Activated CD4-positive, alpha-beta T cell treated with anti-CD3 and anti-CD28 coated beads, Interleukin-2, amount 50 U/mL, for 48 hours (primary cell): ENCODE measurements around the gene MAP1LC3B.

Experiments used
- DNase-seq, 2 experiments: peaks; one replicate each; pipeline ENCODE4 v3.0.0-alpha.2; 2020

Gene MAP1LC3B

DNA sequence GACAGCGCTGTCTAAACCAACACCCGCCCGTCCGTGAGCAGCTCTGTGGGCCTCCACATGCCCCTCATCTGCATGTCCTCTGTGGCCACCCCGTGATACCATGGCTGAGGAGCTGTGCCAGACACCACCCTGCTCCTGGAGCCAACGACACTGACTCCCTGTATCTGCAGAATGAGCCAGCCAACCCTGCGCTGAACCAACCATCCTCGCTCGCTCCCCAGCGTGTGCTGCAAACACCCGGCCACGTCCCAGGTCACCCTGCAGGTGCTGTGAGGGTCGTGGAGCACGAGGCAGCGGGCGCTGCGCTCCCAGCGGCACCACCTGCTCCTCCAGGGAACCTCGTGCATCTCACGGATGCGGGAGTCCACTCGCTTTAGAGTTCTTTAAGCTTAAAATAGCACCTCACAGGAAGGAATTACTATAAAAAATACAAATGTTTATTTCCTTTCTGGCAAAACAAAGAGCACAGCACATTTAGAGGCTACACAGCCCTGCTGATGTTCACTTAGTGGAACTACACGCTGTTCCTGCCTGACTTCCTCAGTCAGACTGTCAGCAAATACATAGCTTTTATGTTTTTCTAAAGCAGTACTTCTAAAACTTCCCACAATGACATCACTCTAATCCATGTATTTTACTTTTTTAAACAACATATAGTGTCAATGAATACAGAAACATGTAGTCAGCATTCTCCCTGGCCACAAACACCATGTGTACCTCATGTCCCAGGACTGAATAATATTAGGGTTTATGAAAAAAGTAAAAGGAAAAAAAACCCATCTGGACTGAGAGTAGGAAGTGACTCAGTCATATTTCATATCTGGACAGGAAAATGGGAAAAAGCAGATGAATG lies 43.5 kb downstream of the MAP1LC3B start:
- DNase-seq, result no peak

DNA sequence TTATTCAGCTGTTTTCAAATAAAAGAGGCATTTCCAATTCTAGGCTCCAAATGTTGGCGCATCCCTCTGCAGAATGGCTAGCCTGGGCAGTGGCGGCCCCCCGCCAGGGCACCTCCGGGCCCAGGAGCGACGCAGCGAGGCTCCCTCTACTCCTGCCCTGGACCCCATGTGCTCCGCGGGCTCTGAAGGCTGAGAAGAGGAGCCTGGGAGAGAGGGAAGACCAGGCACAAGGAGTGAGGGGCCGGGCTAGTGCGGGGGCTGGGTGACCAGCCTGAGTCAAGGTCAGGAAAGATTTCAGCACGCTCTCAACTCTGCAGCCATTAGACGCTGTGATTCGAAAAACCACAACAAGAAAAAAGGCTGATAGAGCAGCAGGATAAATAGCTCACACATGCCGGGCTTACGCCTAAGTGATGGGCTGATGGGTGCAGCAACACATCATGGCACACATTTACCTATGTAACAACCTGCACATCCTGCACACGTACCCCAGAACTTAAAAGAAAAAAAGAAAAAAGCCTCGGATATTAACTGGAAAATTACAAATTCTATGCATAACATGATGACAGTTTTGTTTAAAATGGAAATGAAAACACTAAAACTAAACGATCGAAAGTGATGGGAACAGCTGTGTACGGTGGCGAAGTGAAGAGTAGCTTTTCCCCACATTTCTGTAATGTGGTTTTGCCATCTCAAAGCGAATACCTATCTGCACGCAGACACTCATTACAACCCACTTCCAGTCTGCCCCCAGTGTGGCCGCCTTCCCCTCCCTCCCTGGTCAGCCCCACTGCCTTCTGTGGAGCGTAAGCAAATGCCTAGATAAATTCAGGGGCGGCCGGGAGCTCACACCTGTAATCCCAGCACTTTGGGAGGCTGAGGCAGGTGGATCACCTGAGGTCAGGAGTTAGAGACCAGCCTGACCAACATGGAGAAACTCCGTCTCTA lies 44.4 kb downstream of the MAP1LC3B start:
- DNase-seq, result peak; percentile 47 to 63

DNA sequence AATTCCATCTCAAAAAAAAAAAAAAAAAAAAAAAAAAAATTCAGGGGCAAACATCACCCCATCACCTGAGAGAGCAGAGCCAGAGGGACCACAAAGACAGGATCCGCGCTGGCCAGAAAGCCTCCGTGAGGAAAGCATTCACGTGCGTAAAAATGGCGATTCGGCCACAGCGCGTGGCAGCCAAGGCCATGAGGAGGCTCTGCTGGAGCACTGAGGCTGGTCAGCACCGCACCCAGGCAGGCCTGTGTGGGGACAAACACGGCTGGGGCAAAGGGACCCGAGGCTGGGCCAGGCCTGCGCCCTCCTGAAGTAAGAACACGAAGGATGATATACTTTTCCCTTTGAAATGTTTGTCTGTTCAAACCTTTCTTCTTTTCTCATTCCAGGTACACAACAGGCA lies 45.2 kb downstream of the MAP1LC3B start:
- DNase-seq, result no peak

DNA sequence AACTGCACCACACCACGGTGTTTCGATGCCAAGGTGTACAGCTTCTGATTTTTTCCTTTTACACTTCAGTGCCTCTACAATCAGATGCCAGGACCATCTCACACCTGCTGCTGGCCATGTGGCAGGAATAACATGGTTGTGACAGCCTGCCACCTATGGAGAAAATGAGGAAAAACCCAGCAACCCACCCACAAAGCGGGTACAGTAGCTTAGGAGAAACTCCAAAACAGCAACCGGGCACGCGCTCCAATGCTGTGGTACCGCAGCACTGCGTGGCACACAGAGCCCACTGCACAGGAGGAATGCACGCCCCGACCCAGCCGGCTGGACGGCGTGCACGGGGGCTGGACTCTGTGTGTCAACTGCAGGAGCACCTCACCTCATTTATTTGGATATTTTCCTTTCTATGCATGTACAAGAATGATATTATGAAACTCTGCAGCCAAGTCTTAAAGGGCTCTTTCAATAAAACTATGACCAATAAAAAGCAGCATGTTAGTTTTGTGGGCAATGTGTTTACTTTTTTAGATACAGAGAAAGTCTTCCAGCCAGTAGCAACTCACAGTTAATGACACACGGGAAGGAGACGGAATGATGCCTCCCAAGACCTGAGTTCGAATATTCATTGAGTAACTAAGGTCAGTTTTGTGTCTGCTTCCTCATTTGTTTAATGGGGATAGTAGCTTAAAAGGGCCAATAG lies 45.9 kb downstream of the MAP1LC3B start:
- DNase-seq, result no peak

DNA sequence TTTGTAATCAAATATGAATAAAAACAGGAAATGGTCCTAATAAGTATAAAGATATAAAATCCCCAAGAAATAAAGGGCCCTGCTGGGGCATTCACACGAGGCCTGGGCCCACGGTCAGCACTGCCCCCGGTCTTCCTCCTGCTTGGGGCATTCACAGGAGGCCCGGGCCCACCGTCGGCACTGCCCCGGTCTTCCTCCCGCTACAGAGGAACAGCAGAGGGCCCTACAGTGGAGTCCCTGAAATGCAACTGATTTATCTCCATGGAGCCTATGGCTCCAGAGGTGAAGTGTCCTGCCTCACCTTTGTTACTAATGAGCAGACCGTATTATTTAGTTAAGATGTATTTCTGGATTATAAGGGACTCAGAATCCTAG lies 46.5 kb downstream of the MAP1LC3B start:
- no peak for DNase-seq

DNA sequence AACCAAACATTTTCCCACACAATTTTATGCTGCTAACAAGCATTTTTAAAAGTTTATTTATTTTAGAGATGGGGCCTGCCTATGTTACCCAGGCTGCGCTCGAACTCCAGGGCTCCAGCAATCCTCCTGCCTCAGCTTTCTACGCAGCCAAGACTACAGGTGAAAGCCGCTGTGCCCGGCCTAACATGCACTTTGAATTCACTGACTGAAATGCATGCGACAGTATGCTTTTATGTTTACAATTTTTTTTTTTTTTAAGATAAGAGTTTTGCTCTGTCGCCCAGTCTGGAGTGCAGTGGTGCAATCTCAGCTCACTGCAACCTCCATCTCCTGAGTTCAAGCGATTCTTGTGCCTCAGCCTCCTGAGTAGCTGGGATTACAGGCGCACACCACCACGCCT lies 47.8 kb downstream of the MAP1LC3B start:
- DNase-seq, result no peak

DNA sequence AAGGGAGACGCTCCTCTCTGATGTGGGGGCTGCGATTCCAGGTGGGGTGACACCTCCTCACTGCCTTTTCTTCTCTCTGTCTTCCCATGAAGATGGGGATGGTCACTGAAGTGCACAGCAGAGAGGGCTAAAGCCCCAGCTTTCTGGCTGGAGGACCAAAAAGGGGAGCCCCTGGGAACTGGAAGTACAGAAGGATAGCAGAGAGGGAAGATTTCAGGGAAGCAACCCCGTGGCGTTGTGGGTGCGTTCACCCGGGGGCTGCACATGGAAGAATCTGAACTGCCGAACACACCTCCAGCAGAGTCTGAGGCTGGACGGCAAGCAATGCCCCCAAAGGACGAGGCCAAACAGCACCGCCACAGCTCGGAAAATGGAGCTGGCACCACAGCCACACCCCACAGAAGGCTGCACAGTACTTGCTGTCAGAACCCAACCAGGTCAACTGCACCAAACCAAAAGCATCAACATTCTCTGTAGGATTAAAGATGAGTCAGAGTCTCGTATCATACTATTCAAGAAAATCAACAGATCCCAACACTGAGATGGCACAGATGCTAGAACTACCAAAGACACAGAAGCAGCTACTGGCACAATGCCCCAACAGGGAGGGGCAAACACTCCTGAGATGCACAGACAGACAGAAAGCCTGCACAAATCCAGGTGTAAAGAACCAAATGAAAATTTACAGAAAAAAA lies 49.9 kb downstream of the MAP1LC3B start:
- DNase-seq, result no peak

DNA sequence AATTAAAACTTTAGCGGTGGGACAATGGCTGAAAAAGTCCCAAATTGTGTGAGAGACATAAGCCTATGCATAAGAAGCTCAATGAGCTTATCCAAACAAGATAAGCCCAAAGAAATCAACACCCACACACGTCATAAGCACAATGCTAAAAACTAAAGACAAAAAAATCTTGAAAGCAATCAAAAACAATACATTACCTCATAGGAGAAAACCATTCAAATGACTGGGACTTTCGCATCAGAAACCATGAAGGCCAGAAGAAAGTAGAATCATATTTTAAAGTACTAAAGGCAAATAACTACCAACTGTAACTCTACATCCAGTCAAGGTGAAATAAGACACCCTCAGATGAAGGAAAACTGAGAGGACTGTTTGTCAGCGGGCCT lies 50.4 kb downstream of the MAP1LC3B start:
- no peak for DNase-seq

DNA sequence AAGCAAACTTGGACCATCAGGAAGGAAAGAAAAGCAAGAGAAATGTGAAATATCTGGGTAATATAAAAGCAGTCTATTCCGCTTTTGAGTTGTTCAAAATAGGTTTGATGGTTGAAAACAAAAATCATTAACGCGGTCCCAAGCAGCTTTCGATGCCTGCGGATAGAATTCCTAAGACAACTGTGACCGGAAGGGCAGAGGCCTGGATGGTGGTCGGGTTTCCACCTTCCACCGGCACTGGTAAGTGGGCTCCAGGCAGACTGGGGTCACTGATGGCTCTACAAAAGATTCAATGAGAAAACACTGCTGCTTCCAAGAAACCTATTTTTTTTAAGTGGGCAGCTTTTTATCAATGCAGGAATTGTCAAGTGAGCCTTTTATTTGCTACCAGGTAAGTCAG lies 50.9 kb downstream of the MAP1LC3B start:
- no peak for DNase-seq

DNA sequence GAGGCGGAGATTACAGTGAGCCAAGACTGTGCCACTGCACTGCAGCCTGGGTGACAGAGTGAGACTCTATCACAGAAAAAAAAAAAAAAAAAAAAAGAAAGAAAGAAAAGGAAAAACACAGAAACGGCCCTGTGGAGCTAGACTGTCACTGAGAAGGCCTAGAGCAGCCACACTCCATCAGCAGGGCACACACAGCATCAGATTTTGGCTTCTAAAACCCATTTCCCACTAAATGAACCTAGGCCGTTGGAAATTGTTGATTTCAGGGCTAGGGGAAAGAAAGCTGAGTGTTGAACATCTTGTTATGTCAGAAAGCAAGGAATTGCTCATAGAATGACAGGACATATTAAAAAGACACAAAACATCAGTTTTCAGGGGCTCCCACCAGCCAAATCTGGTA lies 51.8 kb downstream of the MAP1LC3B start:
- no peak for DNase-seq

DNA sequence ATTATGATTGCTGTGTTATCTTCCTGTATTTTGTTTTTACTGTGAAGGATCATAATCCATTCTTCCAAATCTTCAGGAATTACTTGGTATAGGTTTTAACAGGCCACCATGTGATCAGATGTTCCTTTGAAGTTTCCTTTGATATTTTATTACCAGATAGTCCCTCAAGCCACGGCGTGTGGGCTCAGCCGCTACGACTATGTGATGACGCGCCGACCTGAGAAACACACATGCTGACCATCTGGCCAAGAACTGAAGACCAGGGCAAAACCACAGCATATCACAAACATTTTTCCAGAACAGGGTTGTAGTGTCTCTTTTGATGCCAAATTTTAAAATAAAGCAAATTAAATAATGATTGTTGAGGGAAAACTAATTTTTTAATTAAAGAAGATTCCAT lies 53.4 kb downstream of the MAP1LC3B start:
- DNase-seq, result no peak

DNA sequence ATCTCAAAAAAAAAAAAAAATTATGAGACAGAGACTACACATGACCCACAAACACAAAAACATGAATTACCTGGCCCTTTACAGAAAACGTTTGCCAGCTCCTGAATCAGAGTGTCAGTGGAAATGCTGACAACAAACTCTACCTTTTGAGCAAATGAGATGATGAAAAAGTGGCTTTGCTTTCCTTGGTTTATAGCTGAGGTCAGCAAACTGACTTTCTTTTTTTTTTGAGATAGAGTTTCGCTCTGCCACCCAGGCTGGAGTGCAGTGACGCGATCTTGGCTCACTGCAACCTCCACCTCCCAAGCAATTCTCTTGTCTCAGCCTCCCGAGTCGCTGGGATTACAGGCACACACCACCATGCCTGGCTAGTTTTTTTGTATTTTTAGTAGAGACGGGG lies 54.3 kb downstream of the MAP1LC3B start:
- no peak for DNase-seq

DNA sequence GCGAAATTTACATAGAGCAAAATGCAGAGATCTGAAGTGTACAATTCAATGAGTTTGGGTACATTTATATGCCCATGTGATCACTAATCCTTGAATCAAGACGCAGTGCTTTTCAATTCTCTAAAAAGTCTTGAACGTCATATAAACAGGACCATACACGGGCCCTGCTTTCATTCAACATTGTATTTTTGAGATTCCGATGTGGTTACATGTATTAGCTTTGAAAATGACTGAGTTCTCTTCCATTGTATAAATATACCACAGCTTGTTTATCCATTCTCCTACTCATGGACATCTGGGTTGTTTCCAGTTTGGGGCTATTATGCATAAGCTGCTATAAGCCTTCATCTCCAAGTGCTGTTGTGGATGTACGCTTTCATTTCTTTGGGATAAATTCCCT lies 55.2 kb downstream of the MAP1LC3B start:
- no peak for DNase-seq

DNA sequence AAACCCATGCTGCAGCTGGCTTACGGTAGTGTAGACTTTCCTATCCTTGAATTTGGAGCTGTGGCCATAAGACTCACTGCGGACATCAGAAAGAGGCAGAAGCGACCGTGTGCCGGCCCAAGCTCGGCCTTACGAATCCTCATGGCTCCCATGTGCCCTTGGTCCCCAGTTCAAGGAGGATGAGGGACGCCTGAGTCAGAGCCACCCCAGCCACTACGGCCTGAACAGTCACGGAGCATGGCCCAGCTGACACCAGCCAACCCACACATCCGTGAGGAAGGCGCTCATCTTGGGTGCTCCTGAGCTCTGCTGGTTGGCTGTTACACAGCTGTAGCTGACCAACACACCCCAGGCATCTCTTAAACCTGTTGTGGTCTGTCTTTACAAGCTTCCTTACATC lies 56.7 kb downstream of the MAP1LC3B start:
- no peak for DNase-seq

DNA sequence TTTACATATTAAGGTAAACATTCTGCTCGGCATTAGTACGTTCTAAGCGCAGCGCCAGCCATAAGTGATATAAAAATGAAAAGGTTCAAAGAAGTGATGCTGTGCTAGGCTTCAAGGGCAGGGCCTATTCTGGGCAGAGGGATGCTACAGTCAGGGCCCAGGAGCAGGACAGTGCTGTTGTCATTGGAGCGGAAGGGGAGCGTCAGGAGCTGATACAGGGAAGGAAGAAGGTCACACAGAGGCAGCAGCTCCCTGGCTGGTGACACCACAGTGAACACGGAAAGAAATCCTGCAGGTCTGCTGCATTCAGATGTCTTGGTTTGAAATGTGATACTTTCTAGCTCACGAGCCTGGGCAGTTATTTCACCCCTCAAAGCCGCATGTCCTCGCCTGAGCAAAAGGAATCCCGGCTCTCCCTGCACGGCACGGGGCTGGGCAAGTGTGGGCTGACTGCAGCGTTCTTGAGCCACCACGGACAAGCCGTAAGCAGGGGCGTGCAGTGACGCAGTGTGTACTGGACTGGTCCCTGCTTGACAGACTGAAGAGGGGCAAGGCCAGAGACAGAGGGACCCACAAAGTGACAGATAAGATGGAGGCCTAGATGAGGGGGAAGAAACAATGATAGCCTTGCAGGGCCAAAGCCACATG lies 59.6 kb downstream of the MAP1LC3B start:
- DNase-seq, result no peak

DNA sequence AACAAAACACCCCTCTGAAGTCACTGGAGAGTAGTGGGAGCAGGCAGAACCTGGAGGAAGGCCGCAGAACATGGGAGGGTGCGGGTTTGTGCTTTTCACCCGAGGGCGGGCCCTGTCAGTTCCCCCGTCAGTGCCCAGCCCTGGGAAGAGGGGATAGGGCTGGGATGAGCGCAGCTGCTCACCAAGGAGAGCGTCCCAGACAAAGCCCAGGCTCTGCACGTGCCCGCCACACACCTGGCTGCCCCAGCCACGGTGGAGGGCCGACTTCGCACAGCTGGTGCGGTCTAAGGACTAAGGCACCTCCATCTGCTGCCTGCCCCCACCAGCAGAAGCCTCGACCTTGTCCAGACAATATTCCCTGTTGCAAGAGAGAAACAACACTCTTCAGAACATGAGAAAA lies 61.2 kb downstream of the MAP1LC3B start:
- DNase-seq, result no peak
